Measurements from ENCODE around the gene CBARP.

GRCh38 chr19:1210227-1210538 is 27.6 kb downstream of the CBARP start:
- no peak for TF ChIP-seq CTCF (conservative IDR thresholded peaks at IDR 0.05; ENCODE audit: low read length)
- TF ChIP-seq EZH2phosphoT487 (IDR thresholded peaks at IDR 0.05; ENCODE audit: borderline replicate concordance, low read depth, low read length): no peak

All from OCI-LY7 (cell line).